KMS-11 (cell line): ENCODE results near the gene MGAT3.

Source experiments
- H2AFZ ChIP-seq: fragments of 200-600 bp; sonication (generic); 2 replicates; pipeline ENCODE4 v1.6.1; 2016; ENCODE audit warnings: antibody characterized with exemption, mixed run types, low read depth
- H3K27ac ChIP-seq: fragments of 200-600 bp; sonication (generic); 2 replicates; pipeline ENCODE4 v1.6.1; 2016; ENCODE audit warnings: mild to moderate bottlenecking, mixed run types
- H3K27me3 ChIP-seq: fragments of 200-600 bp; sonication (generic); 2 replicates; pipeline ENCODE4 v1.6.1; 2017; ENCODE audit warnings: mild to moderate bottlenecking, low read depth, mixed run types, moderate library complexity; ENCODE audit not compliant: insufficient read depth
- H3K36me3 ChIP-seq: fragments of 200-600 bp; sonication (generic); 2 replicates; pipeline ENCODE4 v1.6.1; 2017; ENCODE audit warnings: mild to moderate bottlenecking, mixed run types; ENCODE audit not compliant: insufficient read depth
- H3K4me1 ChIP-seq: fragments of 200-600 bp; sonication (generic); 2 replicates; pipeline ENCODE4 v1.6.1; 2016; ENCODE audit warnings: mild to moderate bottlenecking, low read depth, mixed run types; ENCODE audit not compliant: poor library complexity, severe bottlenecking
- H3K4me2 ChIP-seq: fragments of 200-600 bp; sonication (generic); 2 replicates; pipeline ENCODE4 v1.7.0; 2016; ENCODE audit warnings: mild to moderate bottlenecking, mixed run types
- H3K4me3 ChIP-seq: fragments of 200-600 bp; sonication (generic); IDR thresholded peaks from 2 replicates; pipeline ENCODE4 v1.6.1; 2017; ENCODE audit warnings: low read depth, low read length, mixed read lengths; ENCODE audit not compliant: insufficient read depth
- H3K79me2 ChIP-seq: fragments of 200-600 bp; sonication (generic); 2 replicates; pipeline ENCODE4 v1.6.1; 2016; ENCODE audit warnings: low read depth, mixed run types; ENCODE audit not compliant: insufficient read depth
- H3K9ac ChIP-seq: fragments of 200-600 bp; sonication (generic); 2 replicates; pipeline ENCODE4 v1.6.1; 2016; ENCODE audit warnings: mild to moderate bottlenecking, mixed run types
- H4K20me1 ChIP-seq: fragments of 200-600 bp; sonication (generic); 2 replicates; pipeline ENCODE4 v1.6.1; 2016; ENCODE audit warnings: mild to moderate bottlenecking, mixed run types; ENCODE audit not compliant: insufficient read depth
- TF ChIP-seq, protein P1 (sequence below): fragments of 200-600 bp; sonication (generic); conservative IDR thresholded peaks from 2 replicates; pipeline ENCODE4 v1.6.1; 2017; ENCODE audit warnings: low read depth, mild to moderate bottlenecking, antibody characterized with exemption, low read length, moderate library complexity, mixed read lengths

MGAT3 gene

DNA sequence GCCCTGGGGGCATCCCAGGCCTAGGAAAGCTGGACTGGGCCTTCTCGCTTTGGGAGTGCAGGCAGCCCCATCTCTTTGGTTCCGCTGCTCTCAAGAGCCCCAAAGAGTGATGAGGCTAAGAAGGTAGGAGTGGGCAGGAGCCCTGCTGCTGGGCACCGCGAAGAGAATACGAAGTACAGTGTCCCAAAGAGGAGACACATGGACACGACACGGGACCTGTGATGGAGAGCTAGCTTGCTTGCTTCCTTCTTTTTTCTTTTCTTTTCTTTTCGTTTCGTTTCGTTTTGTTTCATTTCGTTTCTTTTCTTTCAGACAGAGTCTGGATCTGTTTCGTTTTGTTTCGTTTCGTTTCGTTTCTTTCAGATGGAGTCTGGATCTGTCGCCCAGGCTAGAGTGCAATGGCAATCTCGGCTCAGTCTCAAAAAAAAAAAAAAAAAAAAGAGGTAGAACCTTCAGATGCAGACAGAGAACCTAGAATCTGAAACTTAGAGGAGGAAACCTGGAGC is 10.6 kb downstream of the MGAT3 start:
- Histone ChIP-seq H3K4me2 (peak overlapping the region; percentile 34; the same call in 1 of the 2 replicates), H3K9ac (no peak overlapping the region), H3K27ac (peak overlapping the region; percentile 28; the same call in 1 of the 2 replicates), H4K20me1 (no peaks in the 10 kb centered on the region), H3K4me3 (no peak overlapping the region), H3K79me2 (peaks cover 70% of the 10 kb centered on the region), H3K4me1 (peaks cover 91% of the 10 kb centered on the region), H2AFZ (no peak overlapping the region), H3K27me3 (no peaks in the 10 kb centered on the region), H3K36me3 (no peaks in the 10 kb centered on the region)
- TF ChIP-seq, protein P1, sequence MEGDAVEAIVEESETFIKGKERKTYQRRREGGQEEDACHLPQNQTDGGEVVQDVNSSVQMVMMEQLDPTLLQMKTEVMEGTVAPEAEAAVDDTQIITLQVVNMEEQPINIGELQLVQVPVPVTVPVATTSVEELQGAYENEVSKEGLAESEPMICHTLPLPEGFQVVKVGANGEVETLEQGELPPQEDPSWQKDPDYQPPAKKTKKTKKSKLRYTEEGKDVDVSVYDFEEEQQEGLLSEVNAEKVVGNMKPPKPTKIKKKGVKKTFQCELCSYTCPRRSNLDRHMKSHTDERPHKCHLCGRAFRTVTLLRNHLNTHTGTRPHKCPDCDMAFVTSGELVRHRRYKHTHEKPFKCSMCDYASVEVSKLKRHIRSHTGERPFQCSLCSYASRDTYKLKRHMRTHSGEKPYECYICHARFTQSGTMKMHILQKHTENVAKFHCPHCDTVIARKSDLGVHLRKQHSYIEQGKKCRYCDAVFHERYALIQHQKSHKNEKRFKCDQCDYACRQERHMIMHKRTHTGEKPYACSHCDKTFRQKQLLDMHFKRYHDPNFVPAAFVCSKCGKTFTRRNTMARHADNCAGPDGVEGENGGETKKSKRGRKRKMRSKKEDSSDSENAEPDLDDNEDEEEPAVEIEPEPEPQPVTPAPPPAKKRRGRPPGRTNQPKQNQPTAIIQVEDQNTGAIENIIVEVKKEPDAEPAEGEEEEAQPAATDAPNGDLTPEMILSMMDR = no peak

- H3K4me3 ChIP-seq = no peak overlapping the region
- H3K27ac ChIP-seq = no peak overlapping the region
- H3K4me1 ChIP-seq = peaks cover 91% of the 10 kb centered on the region
- H3K27me3 ChIP-seq = no peaks in the 10 kb centered on the region
- H3K36me3 ChIP-seq = no peaks in the 10 kb centered on the region
- H2AFZ ChIP-seq = no peak overlapping the region
- no peaks in the 10 kb centered on the region for H4K20me1 ChIP-seq
- TF ChIP-seq, protein P1 = no peak
- H3K4me2 ChIP-seq = no peak overlapping the region; the same call in 1 of the 2 replicates
- H3K79me2 ChIP-seq = peaks cover 67% of the 10 kb centered on the region
- no peak overlapping the region for H3K9ac ChIP-seq
These were observed 11.9 kb downstream of the MGAT3 start for GRCh38 chr22:39468487-39469325.

GRCh38 chr22:39469326-39469680 is 12.5 kb downstream of the MGAT3 start:
- peaks cover 92% of the 10 kb centered on the region for H3K4me1 ChIP-seq
- TF ChIP-seq, protein P1 = no peak
- H3K27ac ChIP-seq = no peak overlapping the region
- no peaks in the 10 kb centered on the region for H3K36me3 ChIP-seq
- no peak overlapping the region for H2AFZ ChIP-seq
- H3K27me3 ChIP-seq = no peaks in the 10 kb centered on the region
- peaks cover 61% of the 10 kb centered on the region for H3K79me2 ChIP-seq
- no peak overlapping the region for H3K4me3 ChIP-seq
- H4K20me1 ChIP-seq = no peaks in the 10 kb centered on the region
- no peak overlapping the region for H3K9ac ChIP-seq
- H3K4me2 ChIP-seq = no peak overlapping the region

DNA sequence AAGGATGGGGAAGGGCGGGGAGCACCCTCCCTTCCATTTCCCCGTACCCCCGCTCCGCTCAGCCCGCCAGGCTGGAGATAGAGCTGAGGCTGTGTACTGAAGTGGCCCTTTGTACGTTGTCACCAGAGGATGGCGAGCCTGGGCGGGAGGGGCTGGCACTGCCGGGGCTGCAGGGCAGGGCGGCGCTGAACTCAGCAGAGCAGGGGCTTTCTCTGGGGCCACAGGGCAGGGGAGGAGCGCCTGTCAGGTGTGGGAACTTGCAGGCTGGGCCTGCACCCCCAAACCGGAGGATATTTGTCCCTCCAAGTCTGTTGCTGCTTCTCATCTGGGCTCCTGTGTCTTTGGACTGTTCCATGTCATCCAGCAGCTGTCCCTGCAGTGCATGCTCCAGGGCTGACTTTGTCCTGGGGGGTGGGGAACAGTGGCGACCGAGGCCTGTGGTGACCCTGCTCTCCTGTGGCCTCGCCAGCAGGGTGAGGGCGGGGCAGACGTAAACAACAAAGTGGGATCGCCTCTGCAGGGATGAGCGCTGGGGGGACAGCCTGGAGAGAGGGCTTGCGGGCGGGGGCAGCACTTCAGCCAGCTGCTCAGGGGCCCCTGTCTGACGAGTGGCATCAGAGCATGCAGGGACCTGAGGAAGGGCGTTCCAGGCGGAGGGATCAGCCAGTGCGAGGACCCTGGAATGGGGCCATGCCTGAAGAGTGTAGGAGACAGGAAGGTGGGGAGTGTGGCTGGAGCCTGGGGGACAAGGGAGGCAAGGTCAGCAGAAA is 13.1 kb downstream of the MGAT3 start:
- Histone ChIP-seq H3K36me3 (no peaks in the 10 kb centered on the region), H3K4me3 (no peak overlapping the region), H3K4me1 (peaks cover 95% of the 10 kb centered on the region), H3K4me2 (peak overlapping the region; percentile 89; the same call in 1 of the 2 replicates), H4K20me1 (no peaks in the 10 kb centered on the region), H3K27ac (peak overlapping the region; percentile 76; the same call in 1 of the 2 replicates), H3K9ac (no peak overlapping the region), H2AFZ (no peak overlapping the region), H3K27me3 (no peaks in the 10 kb centered on the region), H3K79me2 (peaks cover 56% of the 10 kb centered on the region)
- TF ChIP-seq, protein P1 = no peak
